Measurements from ENCODE around the gene MFNG.

- TF ChIP-seq POLR2AphosphoS5 (IDR thresholded peaks at IDR 0.05): no peak
- no peak for TF ChIP-seq CTCF (IDR thresholded peaks at IDR 0.05)
These were observed 52.4 kb downstream of the MFNG start for GRCh38 chr22:37433786-37434185.

All from prostate gland (tissue), 2 donors.